ENCODE data around the gene SBF2. TPM values are rescaled to one million over a fixed set of nuclear protein-coding genes. Genes with fewer than 3 reads are reported as not detected.

Gene SBF2
- total and polyA plus RNA-seq, 2 of the 13 experiments (the other 11 are each of a cell fraction or from before 2014, with no cell fraction given) = 24.0 to 45.8 TPM

DNA sequence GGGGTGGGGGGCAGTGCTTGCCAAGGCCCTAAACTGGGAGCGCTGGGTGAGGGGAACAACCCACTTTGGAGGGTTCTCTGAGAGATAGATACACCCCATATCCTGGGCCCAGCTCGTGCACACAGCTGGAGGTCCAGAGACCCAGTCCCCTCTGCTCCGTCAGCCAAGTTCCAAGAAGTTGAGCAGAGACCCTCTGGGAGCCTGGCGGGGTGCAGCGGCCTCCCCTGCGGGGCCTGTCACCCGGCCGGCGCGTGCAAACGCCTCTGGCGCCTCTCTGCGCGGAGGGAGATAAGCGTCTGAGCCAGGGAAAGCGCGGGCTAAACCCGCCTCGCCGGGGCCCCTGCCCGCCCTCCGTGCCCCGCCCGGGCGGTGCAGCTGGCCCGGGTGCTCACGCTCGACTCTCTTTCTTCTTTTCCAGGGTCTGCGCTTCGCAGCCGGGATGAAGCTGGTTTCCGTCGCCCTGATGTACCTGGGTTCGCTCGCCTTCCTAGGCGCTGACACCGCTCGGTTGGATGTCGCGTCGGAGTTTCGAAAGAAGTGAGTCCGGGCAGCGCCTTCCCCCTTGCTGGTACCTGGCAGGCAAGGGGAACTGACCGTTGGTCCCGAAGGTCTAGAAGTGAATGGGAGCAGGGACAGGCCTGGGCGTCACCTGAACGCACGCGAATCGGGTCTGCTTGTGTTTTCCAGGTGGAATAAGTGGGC is 11.4 kb upstream of the SBF2 start (continued):
- TF ChIP-seq ZNF775 (CRISPR knock-in tag; IDR thresholded peaks at IDR 0.05; ENCODE audit: borderline replicate concordance) (no peak), SIN3A (IDR thresholded peaks at IDR 0.05; ENCODE audit: borderline replicate concordance, low read depth, low read length) (peak; percentile 9; the same call in 1 of the 2 replicates), ZSCAN9 (CRISPR knock-in tag; IDR thresholded peaks at IDR 0.05; ENCODE audit: borderline replicate concordance) (no peak), ZNF737 (CRISPR knock-in tag; IDR thresholded peaks at IDR 0.05; ENCODE audit: borderline replicate concordance) (0 out of 2 replicates have a peak, but pooled peaks have one; percentile 83), ZNF780A (CRISPR knock-in tag; IDR thresholded peaks at IDR 0.05) (peak; percentile 48; the same call in 1 of the 2 replicates), TAF15 (IDR thresholded peaks at IDR 0.05; ENCODE audit: low read depth, low read length, poor library complexity, severe bottlenecking) (peak; percentile 12), SATB2 (CRISPR knock-in tag; IDR thresholded peaks at IDR 0.05) (0 out of 2 replicates have a peak, but pooled peaks have one; percentile 23), CBX5 (CRISPR knock-in tag; IDR thresholded peaks at IDR 0.05; ENCODE audit: borderline replicate concordance) (no peak; the same call in 1 of the 2 replicates), SP5 (CRISPR knock-in tag; IDR thresholded peaks at IDR 0.05; ENCODE audit: borderline replicate concordance, low read depth) (0 out of 2 replicates have a peak, but pooled peaks have one; percentile 9), RELA (CRISPR knock-in tag; IDR thresholded peaks at IDR 0.05) (no peak), ZNF605 (CRISPR knock-in tag; IDR thresholded peaks at IDR 0.05) (peak; percentile 76), ZNF33A (CRISPR knock-in tag; IDR thresholded peaks at IDR 0.05; ENCODE audit: borderline replicate concordance) (no peak), MTF1 (CRISPR knock-in tag; IDR thresholded peaks at IDR 0.05) (0 out of 2 replicates have a peak, but pooled peaks have one; percentile 60), NFE2 (CRISPR knock-in tag; IDR thresholded peaks at IDR 0.05) (no peak), RNF2 (conservative IDR thresholded peaks at IDR 0.05; ENCODE audit: low read depth) (0 out of 2 replicates have a peak, but pooled peaks have one; percentile 7), PHF21A (CRISPR knock-in tag; IDR thresholded peaks at IDR 0.05) (0 out of 2 replicates have a peak, but pooled peaks have one; percentile 13), ZNF512B (CRISPR knock-in tag; IDR thresholded peaks at IDR 0.05; ENCODE audit: borderline replicate concordance) (0 out of 2 replicates have a peak, but pooled peaks have one; percentile 58), SAP130 (CRISPR knock-in tag; IDR thresholded peaks at IDR 0.05; ENCODE audit: low read depth) (no peak), TCF7 (IDR thresholded peaks at IDR 0.05; ENCODE audit: low read depth) (no peak), ADNP (CRISPR knock-in tag; IDR thresholded peaks at IDR 0.05) (0 out of 2 replicates have a peak, but pooled peaks have one; percentile 19), ZNF724P (CRISPR knock-in tag; IDR thresholded peaks at IDR 0.05; ENCODE audit: borderline replicate concordance) (no peak)
- TF ChIP-seq, protein P1, sequence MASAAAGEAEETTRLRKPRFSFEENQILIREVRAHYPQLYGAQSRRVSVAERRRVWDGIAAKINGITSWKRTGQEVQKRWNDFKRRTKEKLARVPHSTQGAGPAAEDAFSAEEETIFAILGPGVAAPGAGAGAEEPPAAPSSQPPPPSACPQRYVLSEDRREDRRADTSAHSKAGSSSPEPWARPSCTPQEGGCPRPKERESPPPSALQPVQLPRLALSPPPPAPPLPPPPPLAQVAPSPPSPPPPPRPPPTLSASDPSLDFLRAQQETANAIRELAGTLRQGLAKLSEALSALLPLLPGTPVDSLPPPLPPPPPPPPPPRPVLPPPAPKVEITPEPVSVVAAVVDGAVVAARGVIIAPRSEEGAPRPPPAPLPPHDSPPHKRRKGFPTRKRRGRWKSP (CRISPR knock-in tag; IDR thresholded peaks at IDR 0.05) = peak; percentile 37; the same call in 1 of the 2 replicates
- TF ChIP-seq, protein P2, sequence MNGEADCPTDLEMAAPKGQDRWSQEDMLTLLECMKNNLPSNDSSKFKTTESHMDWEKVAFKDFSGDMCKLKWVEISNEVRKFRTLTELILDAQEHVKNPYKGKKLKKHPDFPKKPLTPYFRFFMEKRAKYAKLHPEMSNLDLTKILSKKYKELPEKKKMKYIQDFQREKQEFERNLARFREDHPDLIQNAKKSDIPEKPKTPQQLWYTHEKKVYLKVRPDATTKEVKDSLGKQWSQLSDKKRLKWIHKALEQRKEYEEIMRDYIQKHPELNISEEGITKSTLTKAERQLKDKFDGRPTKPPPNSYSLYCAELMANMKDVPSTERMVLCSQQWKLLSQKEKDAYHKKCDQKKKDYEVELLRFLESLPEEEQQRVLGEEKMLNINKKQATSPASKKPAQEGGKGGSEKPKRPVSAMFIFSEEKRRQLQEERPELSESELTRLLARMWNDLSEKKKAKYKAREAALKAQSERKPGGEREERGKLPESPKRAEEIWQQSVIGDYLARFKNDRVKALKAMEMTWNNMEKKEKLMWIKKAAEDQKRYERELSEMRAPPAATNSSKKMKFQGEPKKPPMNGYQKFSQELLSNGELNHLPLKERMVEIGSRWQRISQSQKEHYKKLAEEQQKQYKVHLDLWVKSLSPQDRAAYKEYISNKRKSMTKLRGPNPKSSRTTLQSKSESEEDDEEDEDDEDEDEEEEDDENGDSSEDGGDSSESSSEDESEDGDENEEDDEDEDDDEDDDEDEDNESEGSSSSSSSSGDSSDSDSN (CRISPR knock-in tag; IDR thresholded peaks at IDR 0.05) = peak; percentile 95
